ENCODE data around the gene TEF.

DNA sequence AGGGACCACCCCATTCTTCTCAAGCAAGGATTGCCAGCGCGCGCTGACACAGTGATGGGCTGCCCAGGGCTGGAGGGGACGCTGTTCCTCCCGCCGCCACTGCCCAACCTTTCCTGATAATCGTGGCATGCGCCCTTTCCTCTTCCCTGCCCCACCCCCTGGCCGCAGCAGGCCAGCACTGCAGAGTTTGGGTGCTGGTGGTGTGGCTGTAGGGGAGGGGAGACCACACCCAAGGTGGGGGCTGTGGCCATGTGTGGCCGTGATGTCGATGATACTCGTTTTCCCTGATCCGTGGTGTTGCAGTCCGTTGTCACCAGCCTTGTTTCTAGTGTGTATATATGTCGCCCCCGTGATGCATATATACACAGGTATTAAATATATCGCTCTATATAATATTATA, 22.8 kb upstream of the TEF start:
- TF ChIP-seq ATF1 (CRISPR knock-in tag; IDR thresholded peaks at IDR 0.05) (no peak), SP1 (CRISPR knock-in tag; conservative IDR thresholded peaks at IDR 0.05) (no peak), ESRRA (CRISPR knock-in tag; IDR thresholded peaks at IDR 0.05; ENCODE audit: borderline replicate concordance) (no peak)
- TF ChIP-seq, protein P1, sequence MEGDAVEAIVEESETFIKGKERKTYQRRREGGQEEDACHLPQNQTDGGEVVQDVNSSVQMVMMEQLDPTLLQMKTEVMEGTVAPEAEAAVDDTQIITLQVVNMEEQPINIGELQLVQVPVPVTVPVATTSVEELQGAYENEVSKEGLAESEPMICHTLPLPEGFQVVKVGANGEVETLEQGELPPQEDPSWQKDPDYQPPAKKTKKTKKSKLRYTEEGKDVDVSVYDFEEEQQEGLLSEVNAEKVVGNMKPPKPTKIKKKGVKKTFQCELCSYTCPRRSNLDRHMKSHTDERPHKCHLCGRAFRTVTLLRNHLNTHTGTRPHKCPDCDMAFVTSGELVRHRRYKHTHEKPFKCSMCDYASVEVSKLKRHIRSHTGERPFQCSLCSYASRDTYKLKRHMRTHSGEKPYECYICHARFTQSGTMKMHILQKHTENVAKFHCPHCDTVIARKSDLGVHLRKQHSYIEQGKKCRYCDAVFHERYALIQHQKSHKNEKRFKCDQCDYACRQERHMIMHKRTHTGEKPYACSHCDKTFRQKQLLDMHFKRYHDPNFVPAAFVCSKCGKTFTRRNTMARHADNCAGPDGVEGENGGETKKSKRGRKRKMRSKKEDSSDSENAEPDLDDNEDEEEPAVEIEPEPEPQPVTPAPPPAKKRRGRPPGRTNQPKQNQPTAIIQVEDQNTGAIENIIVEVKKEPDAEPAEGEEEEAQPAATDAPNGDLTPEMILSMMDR (IDR thresholded peaks at IDR 0.05), result no peak

Measured in WTC11 (cell line).